Chondrocyte (in vitro differentiated cells): Measurements from ENCODE around the gene NEK6. TPM values are rescaled to one million over a fixed set of nuclear protein-coding genes. Genes with fewer than 3 reads are reported as not detected.

Experiments used
- DNase-seq: peaks from one replicate; pipeline ENCODE4 v3.0.0; 2021; ENCODE audit warnings: mixed read lengths, low spot score
- H3K27ac Mint-ChIP-seq: one replicate; pipeline ENCODE4 v1.8.0; 2021; ENCODE audit warnings: mild to moderate bottlenecking, moderate library complexity, mixed read lengths; ENCODE audit not compliant: unreplicated experiment
- H3K27me3 Mint-ChIP-seq: 2 replicates; pipeline ENCODE4 v1.8.0; 2021; ENCODE audit warnings: low read depth, mixed read lengths
- H3K36me3 Mint-ChIP-seq: 2 replicates; pipeline ENCODE4 v1.8.0; 2021; ENCODE audit warnings: low read depth, mixed read lengths
- H3K4me1 Mint-ChIP-seq: 2 replicates; pipeline ENCODE4 v1.8.0; 2021; ENCODE audit warnings: low read depth, mild to moderate bottlenecking, mixed read lengths
- H3K4me3 Mint-ChIP-seq: one replicate; pipeline ENCODE4 v1.8.0; 2021; ENCODE audit warnings: mild to moderate bottlenecking, moderate library complexity, mixed read lengths; ENCODE audit not compliant: unreplicated experiment
- H3K9me3 Mint-ChIP-seq: 2 replicates; pipeline ENCODE4 v1.8.0; 2021; ENCODE audit warnings: low read depth, mixed read lengths
- CTCF ChIP-seq: fragments of 200-600 bp; sonication (generic); IDR thresholded peaks from 2 replicates; pipeline ENCODE4 v1.5.0; 2021; ENCODE audit warnings: antibody characterized with exemption, mild to moderate bottlenecking, moderate library complexity
- total RNA-seq: library from RNA; stranded (reverse); gene quantifications from 3 replicates; pipeline ENCODE4 v1.2.1, GENCODE V29; 2021

NEK6 gene
- total RNA-seq, 1 donor from 2014 or later: 110 TPM

- Mint-ChIP-seq H3K27me3 (no peaks in the 10 kb centered on the region), H3K36me3 (peaks cover 7% of the 10 kb centered on the region), H3K4me3 (no peak overlapping the region), H3K9me3 (no peaks in the 10 kb centered on the region), H3K27ac (peak overlapping the region; percentile 98), H3K4me1 (peaks cover 98% of the 10 kb centered on the region)
- TF ChIP-seq CTCF: no peak
- DNase-seq: no peak
Measured at GRCh38 chr9:124268661-124269060, 10.9 kb downstream of the NEK6 start.

- Mint-ChIP-seq H3K36me3 (peaks cover 7% of the 10 kb centered on the region), H3K4me1 (peaks cover 98% of the 10 kb centered on the region), H3K9me3 (no peaks in the 10 kb centered on the region), H3K4me3 (no peak overlapping the region), H3K27me3 (no peaks in the 10 kb centered on the region), H3K27ac (peak overlapping the region; percentile 68)
- DNase-seq: no peak
- TF ChIP-seq CTCF: no peak
Measured at GRCh38 chr9:124269556-124269955, 11.8 kb downstream of the NEK6 start.

GRCh38 chr9:124270504-124271335 is 13.0 kb downstream of the NEK6 start:
- H3K27ac Mint-ChIP-seq: peak overlapping the region; percentile 59
- TF ChIP-seq CTCF: no peak
- no peak for DNase-seq

GRCh38 chr9:124271660-124272059 is 13.9 kb downstream of the NEK6 start:
- peaks cover 6% of the 10 kb centered on the region for H3K36me3 Mint-ChIP-seq
- H3K27me3 Mint-ChIP-seq: no peaks in the 10 kb centered on the region
- DNase-seq: no peak
- H3K4me3 Mint-ChIP-seq: no peak overlapping the region
- peak overlapping the region; percentile 74 for H3K27ac Mint-ChIP-seq
- no peak for TF ChIP-seq CTCF
- no peaks in the 10 kb centered on the region for H3K9me3 Mint-ChIP-seq
- H3K4me1 Mint-ChIP-seq: peaks cover 98% of the 10 kb centered on the region

More at GRCh38 chr9:124270504-124271335, 13.0 kb downstream of the NEK6 start:
- H3K36me3 Mint-ChIP-seq: peaks cover 8% of the 10 kb centered on the region
- no peaks in the 10 kb centered on the region for H3K27me3 Mint-ChIP-seq
- H3K9me3 Mint-ChIP-seq: no peaks in the 10 kb centered on the region
- no peak overlapping the region for H3K4me3 Mint-ChIP-seq
- H3K4me1 Mint-ChIP-seq: peaks cover 99% of the 10 kb centered on the region

- Mint-ChIP-seq H3K27ac (peak overlapping the region; percentile 74), H3K27me3 (no peaks in the 10 kb centered on the region), H3K9me3 (no peaks in the 10 kb centered on the region), H3K4me1 (peaks cover 97% of the 10 kb centered on the region), H3K4me3 (no peak overlapping the region), H3K36me3 (peaks cover 6% of the 10 kb centered on the region)
- TF ChIP-seq CTCF: no peak
- DNase-seq: no peak
Measured at GRCh38 chr9:124272118-124272517, 14.4 kb downstream of the NEK6 start.
